A549 (cell line): Measurements from ENCODE around the gene SLC34A1. TPM values are rescaled to one million over a fixed set of nuclear protein-coding genes. Genes with fewer than 3 reads are reported as not detected.

ENCODE experiments used
- ATAC-seq, 2 experiments: fragments of 200-7000 bp in 1 of 2; fragments of >200 bp in 1 of 2; cut with Nextera tagmentation in 1 of 2; cut with Tn5 transposase in 1 of 2; 3 replicates each; pipeline versions ENCODE4 v1.8.0 to v1.9.1; 2018 to 2020; ENCODE audit warnings: mild to moderate bottlenecking in 1 of 2, moderate library complexity in 1 of 2
- CTCF ChIA-PET: fragments of 300-600 bp; sonication (Branson Sonifier 250); formaldehyde crosslinking; extraction: SDS; loops from one replicate; lab custom pipeline; 2021; ENCODE audit warnings: antibody characterized with exemption, inconsistent platforms; lab: Yijun Ruan, JAX
- POLR2A ChIA-PET: fragments of 350-600 bp; formaldehyde crosslinking; extraction: SDS; loops from one replicate; lab custom pipeline; 2021; ENCODE audit warnings: antibody characterized with exemption, inconsistent platforms; lab: Yijun Ruan, JAX
- DNase-seq, 2 experiments: peaks; one replicate each; pipeline versions ENCODE4 v3.0.0 to v3.0.0-alpha.2; 2011 to 2016; ENCODE audit warnings: low read depth in 1 of 2, low spot score in 1 of 2
- FAIRE-seq: peaks from 2 replicates; lab custom pipeline; 2011; peaks lifted over from hg19 to GRCh38; lab: Jason Lieb, UNC
- H3K27ac ChIP-seq, 2 experiments: fragments of >200 bp; sonication (Bioruptor Twin); formaldehyde crosslinking; 3 replicates each; pipeline ENCODE4 v1.5.1; 2016 to 2017
- H3K4me1 ChIP-seq: fragments of >200 bp; sonication (Bioruptor Twin); formaldehyde crosslinking; 3 replicates; pipeline ENCODE4 v1.6.1; 2016
- H3K4me2 ChIP-seq: fragments of >200 bp; sonication (Bioruptor Twin); formaldehyde crosslinking; 3 replicates; pipeline ENCODE4 v1.6.1; 2016
- H3K4me3 ChIP-seq: fragments of >200 bp; sonication (Bioruptor Twin); formaldehyde crosslinking; 3 replicates; pipeline ENCODE4 v1.5.1; 2016
- H3K9me3 ChIP-seq: fragments of >200 bp; sonication (Bioruptor Twin); formaldehyde crosslinking; 3 replicates; pipeline ENCODE4 v1.6.1; 2016
- ATOH8 ChIP-seq: fragments of 250-450 bp; sonication (Bioruptor Pico); IDR thresholded peaks from 2 replicates; pipeline ENCODE4 v1.5.0; 2020; ENCODE audit warnings: low read depth, mild to moderate bottlenecking, moderate library complexity
- BCL3 ChIP-seq: fragments of >200 bp; sonication (Bioruptor Twin); formaldehyde crosslinking; IDR thresholded peaks from 3 replicates; pipeline ENCODE4 v1.6.1; 2016
- CBX2 ChIP-seq: fragments of 200-600 bp; sonication (generic); IDR thresholded peaks from 2 replicates; pipeline ENCODE4 v1.6.1; 2016; ENCODE audit warnings: low read depth, mild to moderate bottlenecking, borderline replicate concordance
- CHD4 ChIP-seq: fragments of 200-600 bp; sonication (generic); IDR thresholded peaks from 2 replicates; pipeline ENCODE4 v1.6.1; 2016; ENCODE audit warnings: antibody characterized with exemption, mild to moderate bottlenecking, borderline replicate concordance
- CTCF ChIP-seq: fragments of >200 bp; sonication (Bioruptor Twin); formaldehyde crosslinking; IDR thresholded peaks from 3 replicates; pipeline ENCODE4 v1.5.1; 2016
- E2F6 ChIP-seq: IDR thresholded peaks from 2 replicates; pipeline ENCODE4 v1.6.1; 2012; ENCODE audit warnings: low read depth, borderline replicate concordance
- EHF ChIP-seq: fragments of 250-450 bp; sonication (Bioruptor Pico); IDR thresholded peaks from 2 replicates; pipeline ENCODE4 v1.5.0; 2020; ENCODE audit warnings: mild to moderate bottlenecking
- EHMT2 ChIP-seq: fragments of 200-600 bp; sonication (generic); IDR thresholded peaks from 2 replicates; pipeline ENCODE4 v1.6.1; 2016; ENCODE audit warnings: antibody characterized with exemption, low read depth, mild to moderate bottlenecking, moderate library complexity
- FOSB ChIP-seq: fragments of 250-450 bp; sonication (Bioruptor Pico); IDR thresholded peaks from 2 replicates; pipeline ENCODE4 v1.5.0; 2020; ENCODE audit warnings: mild to moderate bottlenecking, moderate library complexity
- GATA3 ChIP-seq: IDR thresholded peaks from 2 replicates; pipeline ENCODE4 v1.6.1; 2012; ENCODE audit warnings: borderline replicate concordance
- HDAC2 ChIP-seq: fragments of 200-600 bp; sonication (generic); IDR thresholded peaks from 2 replicates; pipeline ENCODE4 v1.6.1; 2016
- HES2 ChIP-seq: fragments of >200 bp; sonication (Bioruptor Twin); formaldehyde crosslinking; IDR thresholded peaks from 2 replicates; pipeline ENCODE4 v1.6.1; 2016
- HEYL ChIP-seq: fragments of 250-450 bp; sonication (Bioruptor Pico); IDR thresholded peaks from 2 replicates; pipeline ENCODE4 v1.8.0; 2021; ENCODE audit warnings: mild to moderate bottlenecking, moderate library complexity
- HOXA7 ChIP-seq: fragments of 250-450 bp; sonication (Bioruptor Pico); IDR thresholded peaks from 2 replicates; pipeline ENCODE4 v1.5.0; 2020; ENCODE audit warnings: mild to moderate bottlenecking, moderate library complexity
- JUN ChIP-seq, 2 experiments: fragments of >200 bp; sonication (Bioruptor Twin); formaldehyde crosslinking; IDR thresholded peaks; 2 replicates in 1 of 2; 3 replicates in 1 of 2; pipeline ENCODE4 v1.6.1; 2016 to 2017
- JUNB ChIP-seq: fragments of >200 bp; sonication (Bioruptor Twin); formaldehyde crosslinking; IDR thresholded peaks from 2 replicates; pipeline ENCODE4 v1.6.1; 2016
- MAFK ChIP-seq: fragments of 450-650 bp; IDR thresholded peaks from 2 replicates; pipeline ENCODE4 v1.6.1; 2014; ENCODE audit not compliant: partially characterized antibody
- MAX ChIP-seq: IDR thresholded peaks from 2 replicates; pipeline ENCODE4 v1.6.1; 2012
- MAZ ChIP-seq: fragments of 150-350 bp; IDR thresholded peaks from 2 replicates; pipeline ENCODE4 v1.6.1; 2014; ENCODE audit warnings: antibody characterized with exemption, low read depth, low read length, borderline replicate concordance
- MYC ChIP-seq: IDR thresholded peaks from 2 replicates; pipeline ENCODE4 v1.6.1; 2012; ENCODE audit warnings: mild to moderate bottlenecking, inconsistent platforms, low read length, improper control_type of control experiment, borderline replicate concordance
- NPAS2 ChIP-seq: fragments of 250-450 bp; sonication (Bioruptor Pico); IDR thresholded peaks from 2 replicates; pipeline ENCODE4 v1.8.0; 2022; ENCODE audit warnings: mild to moderate bottlenecking, moderate library complexity, borderline replicate concordance
- PHF8 ChIP-seq: fragments of 200-600 bp; sonication (generic); IDR thresholded peaks from 2 replicates; pipeline ENCODE4 v1.6.1; 2016; ENCODE audit warnings: low read depth, mild to moderate bottlenecking, antibody characterized with exemption, moderate library complexity, borderline replicate concordance
- POLR2AphosphoS2 ChIP-seq: conservative IDR thresholded peaks from 2 replicates; pipeline ENCODE4 v1.6.1; 2012; ENCODE audit warnings: low read length, improper control_type of control experiment, inconsistent platforms
- RAD21 ChIP-seq, 2 experiments: fragments of >200 bp in 1 of 2; sonication (Bioruptor Twin) in 1 of 2; formaldehyde crosslinking in 1 of 2; IDR thresholded peaks in 1 of 2; conservative IDR thresholded peaks in 1 of 2; 2 replicates in 1 of 2; 3 replicates in 1 of 2; pipeline ENCODE4 v1.6.1; 2012 to 2018; ENCODE audit warnings: inconsistent platforms in 1 of 2
- RFX5 ChIP-seq: fragments of 450-650 bp; IDR thresholded peaks from 2 replicates; pipeline ENCODE4 v1.7.1; 2014; ENCODE audit warnings: antibody characterized with exemption, mild to moderate bottlenecking, moderate library complexity
- SMC3 ChIP-seq: fragments of >200 bp; sonication (Bioruptor Twin); formaldehyde crosslinking; IDR thresholded peaks from 3 replicates; pipeline ENCODE4 v1.6.1; 2018; ENCODE audit warnings: inconsistent platforms
- SREBF2 ChIP-seq: fragments of 450-650 bp; IDR thresholded peaks from 2 replicates; pipeline ENCODE4 v1.6.1; 2014; ENCODE audit warnings: mild to moderate bottlenecking, moderate library complexity
- TFCP2L1 ChIP-seq: fragments of 250-450 bp; sonication (Bioruptor Pico); IDR thresholded peaks from 2 replicates; pipeline ENCODE4 v1.5.0; 2021; ENCODE audit warnings: mild to moderate bottlenecking
- TP53 ChIP-seq: fragments of 250-450 bp; sonication (Bioruptor Pico); IDR thresholded peaks from 2 replicates; pipeline ENCODE4 v1.5.0; 2021; ENCODE audit warnings: mild to moderate bottlenecking, moderate library complexity
- USF2 ChIP-seq: fragments of 450-650 bp; IDR thresholded peaks from 2 replicates; pipeline ENCODE4 v1.6.1; 2014; ENCODE audit warnings: antibody characterized with exemption
- ZC3H11A ChIP-seq: fragments of 450-650 bp; IDR thresholded peaks from 2 replicates; pipeline ENCODE4 v1.6.1; 2014; ENCODE audit warnings: antibody characterized with exemption, mild to moderate bottlenecking
- ZFP36 ChIP-seq: fragments of 450-650 bp; IDR thresholded peaks from 2 replicates; pipeline ENCODE4 v1.6.1; 2014; ENCODE audit warnings: borderline replicate concordance; ENCODE audit not compliant: partially characterized antibody
- ZSCAN20 ChIP-seq: fragments of 250-450 bp; sonication (Bioruptor Pico); IDR thresholded peaks from 2 replicates; pipeline ENCODE4 v1.8.0; 2022; ENCODE audit warnings: mild to moderate bottlenecking, moderate library complexity
- WGBS: methylation state at CpG from one replicate; pipeline ENCODE4 v1.1.6; 2017; ENCODE audit errors: missing lambda C conversion rate; 5-methylcytosine and 5-hydroxymethylcytosine counted together
- polyA plus RNA-seq, 4 experiments: library from polyadenylated mRNA; depleted of rRNA in 3 of 4; stranded (reverse); fragments of >200 nt; fragmentation: RNase III in 1 of 4; extraction: RNeasy Plus Mini Kit Qiagen cat#74134 plus additional on column Dnase treatment in 1 of 4; gene quantifications; 2 replicates in 3 of 4; 3 replicates in 1 of 4; pipeline ENCODE4 v1.2.3, GENCODE V29; 2011 to 2017

SLC34A1 gene
- polyA plus RNA-seq, 2 of the 4 experiments (the other 2 are of a cell fraction) = 0.03 TPM; not detected in 1

GRCh38 chr5:177370488-177371119, 13.6 kb upstream of the SLC34A1 start:
- peak overlapping the region; percentile 100 for H3K4me2 ChIP-seq
- H3K4me1 ChIP-seq = peaks cover 17% of the 10 kb centered on the region; the same call in 2 of the 3 replicates
- peak; percentile 79 to 88 for ATAC-seq
- 9% methylated on average over 13 of the region's 42 CpGs for WGBS
- H3K4me3 ChIP-seq = peak overlapping the region; percentile 48
- CTCF ChIA-PET = interaction anchor here (0.7 to 33.9 kb wide), 22 partner anchors 10 to 257 kb away, joined by 3 to 1107 read pairs (median 6); partner anchors contain the start of genes F12, GRK6, LMAN2 and PFN3
- TF ChIP-seq HEYL = no peak
- no peak for TF ChIP-seq CHD4
- no peak for TF ChIP-seq PHF8
- TF ChIP-seq MAZ = no peak
- TF ChIP-seq TFCP2L1 (CRISPR knock-in tag) = no peak
- TF ChIP-seq ZFP36 = no peak
- TF ChIP-seq MAFK = no peak
- TF ChIP-seq JUN (IDR thresholded peaks at IDR 0.05) = 0 out of 5 replicates have a peak, but pooled peaks of 1 of the 2 experiments have one; percentile 20
- TF ChIP-seq BCL3 = no peak
- TF ChIP-seq HDAC2 = no peak
- no peak for TF ChIP-seq SREBF2
- no peak for TF ChIP-seq EHF
- TF ChIP-seq MAX = peak; percentile 89
- TF ChIP-seq NPAS2 (CRISPR knock-in tag) = no peak
- no peak for TF ChIP-seq JUNB
- TF ChIP-seq TP53 (CRISPR knock-in tag) = no peak
- TF ChIP-seq FOSB (CRISPR knock-in tag) = no peak
- TF ChIP-seq ZC3H11A = no peak
- TF ChIP-seq CBX2 = no peak
- peak; percentile 58 to 68 for TF ChIP-seq RAD21 (conservative IDR thresholded peaks at IDR 0.05 in 1 of 2, IDR thresholded peaks at IDR 0.05 in 1 of 2)
- no peak for TF ChIP-seq EHMT2
- no peak for TF ChIP-seq GATA3
- TF ChIP-seq POLR2AphosphoS2 = no peak
- no peak for TF ChIP-seq HOXA7 (CRISPR knock-in tag)
- no peak for TF ChIP-seq ATOH8 (CRISPR knock-in tag)
- peak; percentile 84; the same call in 1 of the 2 replicates for TF ChIP-seq MYC
- TF ChIP-seq HES2 = no peak
- no peak for TF ChIP-seq RFX5
- TF ChIP-seq SMC3 = peak; percentile 61
- no peak for TF ChIP-seq ZSCAN20 (CRISPR knock-in tag)
- peak; percentile 77; the same call in 1 of the 2 replicates for TF ChIP-seq E2F6
- TF ChIP-seq CTCF = peak; percentile 51
- TF ChIP-seq USF2 = no peak
- POLR2A ChIA-PET = interaction anchor here (0.6 to 1.5 kb wide), 9 partner anchors 10 to 127 kb away, joined by 3 to 12 read pairs (median 4); partner anchors contain the start of gene LMAN2
- FAIRE-seq = no peak
- peak; percentile 89 to 95 for DNase-seq
- H3K9me3 ChIP-seq = no peaks in the 10 kb centered on the region
- H3K27ac ChIP-seq = peak overlapping the region; percentile 69 to 89
